GM12878 (cell line): ENCODE data around the gene PUSL1. TPM values are rescaled to one million over a fixed set of nuclear protein-coding genes. Genes with fewer than 3 reads are reported as not detected.

Experiments used
- ATAC-seq: fragments of 200-7000 bp; cut with Tn5 transposase; 3 replicates; pipeline ENCODE4 v1.9.1; 2020; ENCODE audit warnings: mild to moderate bottlenecking, moderate library complexity
- BruUV-seq: library from RNA; stranded (reverse); fragments of 400-500 nt; replicated peaks from 2 replicates; lab custom pipeline; 2021; lab: Mats Ljungman, UMichigan
- CTCF ChIA-PET: fragments of 300-600 bp; sonication (Branson Sonifier 250); formaldehyde crosslinking; extraction: SDS; loops from one replicate; lab custom pipeline; 2021; ENCODE audit warnings: inconsistent platforms; lab: Yijun Ruan, JAX
- POLR2A ChIA-PET: fragments of 350-600 bp; formaldehyde crosslinking; extraction: SDS; loops from one replicate; lab custom pipeline; 2021; ENCODE audit warnings: inconsistent platforms; lab: Charles Lee
- RAD21 ChIA-PET: fragments of 300-600 bp; sonication (Branson Sonifier 250); formaldehyde crosslinking; loops from one replicate; lab custom pipeline; 2023; ENCODE audit warnings: antibody characterized with exemption; ENCODE audit not compliant: unreplicated experiment; lab: Charles Lee
- SMC1A ChIA-PET: fragments of 300-600 bp; sonication (Branson Sonifier 250); formaldehyde crosslinking; loops from one replicate; lab custom pipeline; 2023; ENCODE audit not compliant: unreplicated experiment, uncharacterized antibody; lab: Charles Lee
- DNase-seq: peaks from one replicate; pipeline ENCODE4 v3.0.0-alpha.2; 2011; ENCODE audit warnings: low read depth, low spot score
- FAIRE-seq: peaks from 3 replicates; lab custom pipeline; 2011; peaks lifted over from hg19 to GRCh38; lab: Jason Lieb, UNC
- H2AFZ ChIP-seq: 2 replicates; pipeline ENCODE4 v1.6.0; 2011; ENCODE audit warnings: low read depth, low read length, control low read depth; ENCODE audit not compliant: control insufficient read depth
- H3K27ac ChIP-seq: 2 replicates; pipeline ENCODE4 v1.5.1; 2011; ENCODE audit warnings: control low read depth; ENCODE audit not compliant: control insufficient read depth, insufficient read depth
- H3K27me3 ChIP-seq, 2 experiments: replicated peaks in 1 of 2; 2 replicates each; pipeline versions ENCODE4 v1.6.0 to v1.6.1; 2011; ENCODE audit warnings: low read length in 1 of 2; ENCODE audit not compliant: control insufficient read depth in 2 of 2, insufficient read depth in 2 of 2
- H3K36me3 ChIP-seq, 2 experiments: 2 replicates each; pipeline ENCODE4 v1.5.1; 2011; ENCODE audit warnings: low read length in 1 of 2; ENCODE audit not compliant: control insufficient read depth in 2 of 2, insufficient read depth in 2 of 2
- H3K4me1 ChIP-seq: 2 replicates; pipeline ENCODE4 v1.6.1; 2011; ENCODE audit warnings: mild to moderate bottlenecking, low read length, moderate library complexity, mixed read lengths; ENCODE audit not compliant: control insufficient read depth, insufficient read depth
- H3K4me2 ChIP-seq: 2 replicates; pipeline ENCODE4 v1.6.0; 2011; ENCODE audit warnings: control low read depth; ENCODE audit not compliant: control insufficient read depth, insufficient read depth
- H3K4me3 ChIP-seq: fragments of 200-600 bp; sonication (generic); 2 replicates; pipeline ENCODE4 v1.5.1; 2016
- H3K79me2 ChIP-seq: 2 replicates; pipeline ENCODE4 v1.6.0; 2011; ENCODE audit warnings: low read length; ENCODE audit not compliant: control insufficient read depth, insufficient read depth
- H3K9ac ChIP-seq: 2 replicates; pipeline ENCODE4 v1.8.0; 2011; ENCODE audit warnings: low read length, control low read depth, mixed read lengths; ENCODE audit not compliant: control insufficient read depth, insufficient read depth
- H3K9me3 ChIP-seq: replicated peaks from 3 replicates; pipeline ENCODE4 v1.5.1; 2011; ENCODE audit warnings: mild to moderate bottlenecking, low read length; ENCODE audit not compliant: control insufficient read depth, insufficient read depth
- H4K20me1 ChIP-seq: 2 replicates; pipeline ENCODE4 v1.6.0; 2011; ENCODE audit not compliant: control insufficient read depth, insufficient read depth
- ATF2 ChIP-seq: IDR thresholded peaks from 2 replicates; pipeline ENCODE4 v1.6.1; 2012; ENCODE audit warnings: low read length, inconsistent platforms
- CHD4 ChIP-seq: fragments of 200-600 bp; sonication (generic); IDR thresholded peaks from 2 replicates; pipeline ENCODE4 v1.6.1; 2016; ENCODE audit warnings: mild to moderate bottlenecking
- FOXK2 ChIP-seq: fragments of 450-650 bp; IDR thresholded peaks from 2 replicates; pipeline ENCODE4 v1.6.1; 2017; ENCODE audit warnings: mild to moderate bottlenecking, moderate library complexity
- GATAD2B ChIP-seq: fragments of 450-650 bp; conservative IDR thresholded peaks from 2 replicates; pipeline ENCODE4 v1.6.1; 2017; ENCODE audit warnings: low read depth, mild to moderate bottlenecking, moderate library complexity
- IKZF1 ChIP-seq: fragments of 450-650 bp; conservative IDR thresholded peaks from 2 replicates; pipeline ENCODE4 v1.6.1; 2017; ENCODE audit warnings: antibody characterized with exemption, mild to moderate bottlenecking
- JUNB ChIP-seq: IDR thresholded peaks from 2 replicates; pipeline ENCODE4 v1.6.1; 2016; ENCODE audit warnings: antibody characterized with exemption, mild to moderate bottlenecking
- MTA3 ChIP-seq: IDR thresholded peaks from 2 replicates; pipeline ENCODE4 v1.6.1; 2012; ENCODE audit warnings: low read length, inconsistent platforms, borderline replicate concordance
- MYC ChIP-seq: IDR thresholded peaks from 2 replicates; pipeline ENCODE4 v1.6.1; 2011; ENCODE audit warnings: mild to moderate bottlenecking, low read length, moderate library complexity, inconsistent platforms; ENCODE audit not compliant: insufficient read depth, insufficient replicate concordance, insufficient read length, severe bottlenecking
- NFIC ChIP-seq: IDR thresholded peaks from 2 replicates; pipeline ENCODE4 v1.6.1; 2012; ENCODE audit warnings: low read depth, mild to moderate bottlenecking, inconsistent platforms, low read length, moderate library complexity
- NR2C1 ChIP-seq: fragments of 450-650 bp; IDR thresholded peaks from 2 replicates; pipeline ENCODE4 v1.6.1; 2017; ENCODE audit warnings: antibody characterized with exemption, mild to moderate bottlenecking, moderate library complexity
- RELA ChIP-seq: fragments of 450-650 bp; IDR thresholded peaks from 2 replicates; pipeline ENCODE4 v1.8.0; 2014; ENCODE audit warnings: borderline replicate concordance; ENCODE audit not compliant: partially characterized antibody
- RUNX3 ChIP-seq: IDR thresholded peaks from 2 replicates; pipeline ENCODE4 v1.6.1; 2012; ENCODE audit warnings: low read length, inconsistent platforms
- SMC3 ChIP-seq: IDR thresholded peaks from 2 replicates; pipeline ENCODE4 v1.6.1; 2011; ENCODE audit warnings: low read length, improper control_type of control experiment, borderline replicate concordance
- SRF ChIP-seq, 2 experiments: IDR thresholded peaks; 2 replicates each; pipeline ENCODE4 v1.6.1; 2011; ENCODE audit warnings: low read depth in 2 of 2, low read length in 2 of 2, mild to moderate bottlenecking in 1 of 2, moderate library complexity in 1 of 2
- SUZ12 ChIP-seq: fragments of 200-600 bp; sonication (generic); IDR thresholded peaks from one replicate; pipeline ENCODE4 v1.6.1; 2018; ENCODE audit warnings: antibody characterized with exemption, mild to moderate bottlenecking; ENCODE audit not compliant: unreplicated experiment
- WGBS: methylation state at CpG from one replicate; pipeline ENCODE4 v1.1.6; 2016; ENCODE audit warnings: low lambda C conversion rate; ENCODE audit not compliant: insufficient replicate concordance, insufficient coverage; ENCODE audit errors: missing lambda C conversion rate; 5-methylcytosine and 5-hydroxymethylcytosine counted together
- in situ Hi-C: fragments of 300-500 bp; cut with MboI; formaldehyde crosslinking; loops from 9 replicates; pipeline ENCODE4 v1.14.3; 2018; ENCODE audit warnings: mixed read lengths
- intact Hi-C: fragments of 100-400 bp; cut with micrococcal nuclease; formaldehyde crosslinking; loops from one replicate; pipeline ENCODE4 v1.14.2; 2022; ENCODE audit not compliant: unreplicated experiment
- polyA plus RNA-seq, 11 experiments: library from polyadenylated mRNA; depleted of rRNA in 4 of 11; unstranded in 6 of 11; stranded (reverse) in 5 of 11; fragments of >200 nt; fragmentation: Nextera tagmentation in 4 of 11; fragmentation: Illumina TruSeq in 1 of 11; extraction: Ambion mirVana in 4 of 11; extraction: Trizol in 1 of 11; gene quantifications; 1 replicate in 1 of 11; 2 replicates in 10 of 11; pipeline versions ENCODE4 v1.2.1 to v1.2.3, GENCODE V29; 2011 to 2016; ENCODE audit warnings: inconsistent platforms in 2 of 11, missing spikeins in 2 of 11, low read depth in 1 of 11
- total RNA-seq, 4 experiments: library from RNA; depleted of rRNA in 3 of 4; stranded (reverse); fragments of >200 nt in 3 of 4; fragmentation: Illumina TruSeq in 1 of 4; extraction: Trizol in 1 of 4; gene quantifications; 2 replicates each; pipeline versions ENCODE4 v1.2.1 to v1.2.3, GENCODE V29; 2013 to 2021
- TF ChIP-seq, protein P1 (sequence below): IDR thresholded peaks from 2 replicates; pipeline ENCODE4 v1.6.1; 2012; ENCODE audit warnings: low read depth, low read length, improper control_type of control experiment
- TF ChIP-seq, protein P2 (sequence below): fragments of 450-650 bp; IDR thresholded peaks from 2 replicates; pipeline ENCODE4 v1.6.1; 2017; ENCODE audit warnings: antibody characterized with exemption, mild to moderate bottlenecking, moderate library complexity

Gene PUSL1
- total and polyA plus RNA-seq, 10 of the 15 experiments (the other 5 are each of a cell fraction or from before 2014, with no cell fraction given): 0.16 to 28.4 (median 15.1) TPM

DNA sequence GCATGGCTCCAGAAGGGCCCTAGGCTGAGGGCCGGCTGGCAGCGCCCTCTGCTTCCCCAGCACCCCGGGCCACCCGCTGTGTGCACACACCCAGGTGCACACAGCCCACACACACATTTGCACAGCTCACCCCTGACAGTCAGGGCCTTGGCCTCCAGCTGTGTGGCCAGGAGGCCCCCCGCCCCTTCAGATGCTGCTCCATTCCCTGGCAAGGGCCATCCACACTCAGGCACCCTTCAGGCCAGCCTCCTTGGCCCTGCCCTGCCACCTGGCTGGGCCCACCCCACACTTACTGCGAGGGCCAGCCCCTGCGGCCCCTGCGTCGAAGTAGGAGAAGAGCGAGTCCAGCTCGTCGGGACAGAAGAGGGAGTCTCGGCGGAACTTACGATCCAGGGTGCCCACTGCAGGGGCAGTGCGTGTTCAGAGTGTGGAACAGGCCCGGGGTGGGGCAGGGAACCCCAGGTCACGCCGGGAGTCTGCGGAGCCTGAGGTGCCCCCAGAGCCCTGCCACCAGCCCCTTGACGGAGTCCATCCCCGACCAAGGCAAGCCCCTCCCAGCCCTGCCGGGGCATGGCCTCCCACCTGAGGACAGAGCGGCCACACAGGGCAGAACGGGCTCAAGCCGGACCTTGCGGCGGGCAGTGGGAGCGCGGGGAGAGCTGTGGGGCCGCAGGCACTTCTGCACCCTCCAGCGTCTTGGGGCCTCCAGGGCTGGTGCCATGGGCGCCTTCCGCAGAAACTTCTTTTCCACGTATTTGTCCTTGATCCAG, 13.1 kb upstream of the PUSL1 start:
- ChIA-PET RAD21 (no interaction called here), SMC1A (no interaction called here), CTCF (no interaction called here), POLR2A (no interaction called here)
- Histone ChIP-seq H3K4me2 (no peak overlapping the region), H3K27ac (no peak overlapping the region), H3K27me3 (no peaks in the 10 kb centered on the region), H3K4me3 (no peak overlapping the region), H3K9me3 (no peaks in the 10 kb centered on the region), H3K79me2 (no peaks in the 10 kb centered on the region), H4K20me1 (no peaks in the 10 kb centered on the region), H3K36me3 (no peaks in the 10 kb centered on the region), H3K9ac (no peak overlapping the region), H2AFZ (no peak overlapping the region), H3K4me1 (no peaks in the 10 kb centered on the region)
- ATAC-seq: no peak
- intact Hi-C loops: no loop called here
- TF ChIP-seq SRF (IDR thresholded peaks at IDR 0.05; ENCODE audit: low read depth in 2 of 2, low read length in 2 of 2): no peak
- TF ChIP-seq FOXK2: no peak
- no peak for TF ChIP-seq SMC3
- no peak for TF ChIP-seq CHD4
- TF ChIP-seq JUNB: no peak
- no peak for TF ChIP-seq MYC
- TF ChIP-seq, protein P1, sequence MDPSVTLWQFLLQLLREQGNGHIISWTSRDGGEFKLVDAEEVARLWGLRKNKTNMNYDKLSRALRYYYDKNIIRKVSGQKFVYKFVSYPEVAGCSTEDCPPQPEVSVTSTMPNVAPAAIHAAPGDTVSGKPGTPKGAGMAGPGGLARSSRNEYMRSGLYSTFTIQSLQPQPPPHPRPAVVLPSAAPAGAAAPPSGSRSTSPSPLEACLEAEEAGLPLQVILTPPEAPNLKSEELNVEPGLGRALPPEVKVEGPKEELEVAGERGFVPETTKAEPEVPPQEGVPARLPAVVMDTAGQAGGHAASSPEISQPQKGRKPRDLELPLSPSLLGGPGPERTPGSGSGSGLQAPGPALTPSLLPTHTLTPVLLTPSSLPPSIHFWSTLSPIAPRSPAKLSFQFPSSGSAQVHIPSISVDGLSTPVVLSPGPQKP: no peak
- TF ChIP-seq RELA: no peak
- no peak for TF ChIP-seq MTA3
- TF ChIP-seq GATAD2B: no peak
- TF ChIP-seq IKZF1: no peak
- no peak for TF ChIP-seq ATF2
- TF ChIP-seq RUNX3: no peak
- no peak for TF ChIP-seq NR2C1
- no peak for TF ChIP-seq NFIC
- TF ChIP-seq, protein P2, sequence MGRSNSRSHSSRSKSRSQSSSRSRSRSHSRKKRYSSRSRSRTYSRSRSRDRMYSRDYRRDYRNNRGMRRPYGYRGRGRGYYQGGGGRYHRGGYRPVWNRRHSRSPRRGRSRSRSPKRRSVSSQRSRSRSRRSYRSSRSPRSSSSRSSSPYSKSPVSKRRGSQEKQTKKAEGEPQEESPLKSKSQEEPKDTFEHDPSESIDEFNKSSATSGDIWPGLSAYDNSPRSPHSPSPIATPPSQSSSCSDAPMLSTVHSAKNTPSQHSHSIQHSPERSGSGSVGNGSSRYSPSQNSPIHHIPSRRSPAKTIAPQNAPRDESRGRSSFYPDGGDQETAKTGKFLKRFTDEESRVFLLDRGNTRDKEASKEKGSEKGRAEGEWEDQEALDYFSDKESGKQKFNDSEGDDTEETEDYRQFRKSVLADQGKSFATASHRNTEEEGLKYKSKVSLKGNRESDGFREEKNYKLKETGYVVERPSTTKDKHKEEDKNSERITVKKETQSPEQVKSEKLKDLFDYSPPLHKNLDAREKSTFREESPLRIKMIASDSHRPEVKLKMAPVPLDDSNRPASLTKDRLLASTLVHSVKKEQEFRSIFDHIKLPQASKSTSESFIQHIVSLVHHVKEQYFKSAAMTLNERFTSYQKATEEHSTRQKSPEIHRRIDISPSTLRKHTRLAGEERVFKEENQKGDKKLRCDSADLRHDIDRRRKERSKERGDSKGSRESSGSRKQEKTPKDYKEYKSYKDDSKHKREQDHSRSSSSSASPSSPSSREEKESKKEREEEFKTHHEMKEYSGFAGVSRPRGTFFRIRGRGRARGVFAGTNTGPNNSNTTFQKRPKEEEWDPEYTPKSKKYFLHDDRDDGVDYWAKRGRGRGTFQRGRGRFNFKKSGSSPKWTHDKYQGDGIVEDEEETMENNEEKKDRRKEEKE: no peak
- TF ChIP-seq SUZ12: no peak
- no peak for FAIRE-seq
- WGBS: 87% methylated on average over 35 of the region's 35 CpGs
- in situ Hi-C loops: no loop called here
- no peak for DNase-seq
- BruUV-seq: no TSS peak
